Esophagus mucosa (tissue), 1 donor: ENCODE data around the gene INPP4B. TPM values are rescaled to one million over a fixed set of nuclear protein-coding genes. Genes with fewer than 3 reads are reported as not detected.

ENCODE experiments used
- ATAC-seq: fragments of 200-7000 bp; cut with Tn5 transposase; one replicate; pipeline ENCODE4 v1.9.1; 2020
- total RNA-seq: library from RNA; stranded (reverse); gene quantifications from one replicate; pipeline ENCODE4 v1.2.4, GENCODE V29; 2023
- donor health status: DM: yes; HTN: yes; CAD: no.

INPP4B gene
- total RNA-seq, 1 donor from 2014 or later: 9.7 TPM

GRCh38 chr4:142282870-142283431 lies 563.1 kb downstream of the INPP4B start:
- ATAC-seq: no peak

DNA sequence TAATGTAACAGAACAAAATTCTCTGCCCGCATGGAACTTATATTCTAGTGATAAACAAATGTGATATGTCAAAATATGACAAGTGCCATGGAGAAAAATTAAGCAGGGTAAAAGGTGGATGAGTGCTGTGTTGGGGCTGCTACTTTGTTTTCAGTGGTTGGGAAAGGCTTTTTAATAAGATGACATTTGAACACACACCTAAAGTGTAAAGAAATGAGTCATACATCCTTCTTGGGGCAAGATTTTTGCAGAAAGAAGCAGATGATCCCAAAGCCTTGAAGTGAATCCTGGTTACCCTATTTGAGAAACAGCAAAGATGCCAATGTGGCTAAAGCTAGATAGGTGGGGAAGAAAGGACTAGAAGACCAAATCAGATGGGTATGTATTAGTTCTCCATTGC lies 564.1 kb downstream of the INPP4B start:
- no peak for ATAC-seq

DNA sequence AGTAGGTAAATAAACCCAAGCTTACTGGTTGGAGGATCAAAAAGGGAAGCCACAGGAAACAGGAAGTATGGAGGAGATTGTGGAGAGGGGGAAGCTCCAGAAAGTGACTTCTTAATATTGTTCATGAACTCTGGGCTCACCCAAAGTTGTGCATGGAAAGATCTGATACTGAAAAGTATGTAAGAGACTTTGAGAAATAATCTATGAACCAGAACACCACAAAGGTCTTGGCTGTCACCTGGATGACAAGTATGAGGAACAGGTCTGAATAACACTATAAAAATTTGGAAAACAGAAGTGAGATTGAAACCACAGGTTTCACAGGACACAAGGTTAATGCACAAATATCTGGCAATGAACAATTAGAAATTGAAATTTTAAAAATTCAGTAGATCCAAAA lies 567.4 kb downstream of the INPP4B start:
- peak; percentile 52 for ATAC-seq

DNA sequence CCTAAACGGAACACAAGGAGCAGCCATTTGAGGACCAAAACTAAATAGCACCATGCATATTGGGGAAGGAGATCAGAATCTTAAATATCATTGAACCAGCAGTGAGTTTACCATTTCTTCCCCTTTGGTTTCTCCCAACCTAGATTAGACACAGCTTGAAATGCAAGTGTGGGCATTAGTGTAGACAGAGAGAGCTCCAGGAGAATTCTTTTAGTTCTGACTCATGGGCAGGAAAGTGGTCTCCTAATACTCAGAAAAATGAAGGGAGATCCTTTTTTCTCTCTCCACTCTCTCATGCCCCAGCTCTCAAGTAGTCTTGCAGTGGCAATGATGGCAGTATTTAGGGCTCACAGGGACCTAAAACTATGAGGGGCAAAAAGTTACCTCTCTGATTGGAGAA lies 567.9 kb downstream of the INPP4B start:
- ATAC-seq: no peak

DNA sequence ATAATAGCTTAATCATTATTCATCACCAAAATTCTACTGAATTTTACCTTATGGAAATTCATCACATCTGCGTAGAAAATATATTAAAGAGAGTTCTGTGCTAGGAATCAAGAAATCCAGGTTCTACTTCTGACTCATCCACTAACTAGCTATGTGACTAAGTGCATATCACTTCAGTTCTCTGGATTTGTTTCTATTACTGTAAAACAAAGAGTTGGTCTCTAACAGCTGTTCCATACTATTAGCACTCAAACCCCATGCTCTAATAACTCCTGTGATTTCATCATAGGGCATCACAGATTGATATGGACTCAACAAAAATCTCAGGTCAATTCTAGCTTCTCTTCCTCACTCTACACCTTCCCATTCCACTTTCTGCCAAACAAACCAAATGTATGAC lies 572.0 kb downstream of the INPP4B start:
- ATAC-seq: peak; percentile 71

DNA sequence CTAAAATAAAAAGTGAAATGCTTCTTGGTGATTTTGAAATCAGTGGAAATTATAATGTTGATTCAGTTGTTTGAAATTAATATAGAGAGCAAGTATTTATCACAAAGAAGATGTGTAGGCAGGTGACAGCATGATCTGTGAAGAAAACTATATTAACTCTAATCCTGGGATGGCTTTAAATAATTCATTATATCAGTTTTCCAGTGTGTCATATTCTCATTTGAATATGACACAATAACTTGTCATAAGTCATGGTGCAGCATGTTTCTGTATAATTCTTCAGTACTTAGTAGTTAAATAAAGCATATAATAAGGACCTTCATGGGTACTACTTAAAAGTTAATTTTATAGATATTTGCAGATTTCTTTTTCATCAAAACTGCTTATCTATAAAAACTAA lies 573.6 kb downstream of the INPP4B start:
- ATAC-seq: peak; percentile 44

GRCh38 chr4:142271832-142272231 lies 574.3 kb downstream of the INPP4B start:
- no peak for ATAC-seq

DNA sequence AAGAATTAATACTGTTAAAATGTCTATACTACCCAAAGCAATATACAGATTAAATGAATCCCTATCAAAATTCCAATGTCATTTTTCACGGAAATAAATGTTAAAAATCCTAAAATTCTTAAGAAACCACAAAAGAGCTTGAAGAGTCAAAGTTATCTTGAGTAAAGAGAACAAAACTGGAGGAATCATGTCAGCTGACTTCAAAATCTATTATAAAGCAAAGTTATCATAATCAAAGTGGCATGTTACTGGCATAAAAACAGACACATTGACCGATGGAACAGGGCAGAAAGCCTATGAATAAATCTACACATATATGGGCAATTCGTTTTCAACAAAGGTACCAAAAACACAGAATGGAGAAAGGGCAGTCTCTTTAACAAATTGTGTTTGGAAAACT lies 579.0 kb downstream of the INPP4B start:
- no peak for ATAC-seq

DNA sequence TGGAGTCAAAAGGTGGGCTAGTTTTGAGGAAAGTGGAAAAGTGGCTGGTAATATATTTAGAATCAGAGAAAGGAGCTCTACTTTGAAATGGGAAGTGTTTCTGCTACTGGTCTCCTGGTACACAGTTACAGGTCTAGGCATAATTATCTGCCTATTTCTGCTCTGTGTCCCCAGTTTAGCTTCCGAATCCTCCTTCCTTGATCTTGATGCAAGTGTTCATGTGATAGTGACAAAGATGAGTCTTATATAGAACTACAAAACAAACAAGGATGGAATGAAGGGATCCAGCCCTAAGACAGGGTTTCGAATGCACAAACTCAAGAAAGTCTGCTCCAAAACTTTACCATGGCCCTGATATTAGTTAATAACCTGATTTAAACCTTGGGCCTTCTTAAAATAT lies 580.2 kb downstream of the INPP4B start:
- ATAC-seq: no peak

GRCh38 chr4:142265536-142265935 lies 580.6 kb downstream of the INPP4B start:
- peak; percentile 80 for ATAC-seq

DNA sequence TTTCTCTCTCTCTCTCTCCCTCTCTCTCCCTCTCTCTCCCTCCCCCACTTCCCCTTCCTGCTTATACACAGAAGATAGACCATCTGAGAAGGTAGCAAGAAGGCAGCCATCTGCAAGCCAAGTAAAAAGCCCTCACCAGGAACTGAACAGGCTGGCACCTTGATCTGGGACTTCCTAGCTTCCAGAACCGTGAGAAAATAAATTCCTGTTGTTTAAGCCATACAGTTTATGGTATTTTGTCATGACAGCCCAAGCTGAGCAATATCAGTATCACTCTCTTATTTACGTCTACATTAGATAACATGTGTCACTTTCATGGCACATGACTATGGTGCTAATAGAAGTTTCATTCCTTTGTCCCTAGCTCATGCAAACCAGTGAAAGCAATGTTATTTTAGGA lies 581.1 kb downstream of the INPP4B start:
- ATAC-seq: no peak

DNA sequence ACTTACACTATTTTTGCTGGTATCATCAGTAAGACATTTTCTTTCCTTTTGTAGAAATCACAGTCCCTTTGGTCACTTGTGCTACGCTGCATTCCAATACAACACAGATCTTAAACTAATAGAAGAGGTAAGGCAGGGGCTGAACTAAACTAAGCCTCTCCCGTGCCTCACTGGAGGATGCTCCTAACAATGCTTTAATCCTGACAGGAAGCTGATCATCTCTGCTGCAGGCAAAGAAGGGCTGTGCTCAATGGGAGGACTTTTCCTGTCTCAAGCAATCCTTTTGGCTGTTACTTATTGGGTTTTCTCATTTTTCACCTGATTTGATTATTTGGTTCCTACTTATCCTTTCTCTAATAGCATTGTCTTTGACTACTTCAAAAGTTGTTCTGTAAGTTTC lies 583.1 kb downstream of the INPP4B start:
- ATAC-seq: no peak

DNA sequence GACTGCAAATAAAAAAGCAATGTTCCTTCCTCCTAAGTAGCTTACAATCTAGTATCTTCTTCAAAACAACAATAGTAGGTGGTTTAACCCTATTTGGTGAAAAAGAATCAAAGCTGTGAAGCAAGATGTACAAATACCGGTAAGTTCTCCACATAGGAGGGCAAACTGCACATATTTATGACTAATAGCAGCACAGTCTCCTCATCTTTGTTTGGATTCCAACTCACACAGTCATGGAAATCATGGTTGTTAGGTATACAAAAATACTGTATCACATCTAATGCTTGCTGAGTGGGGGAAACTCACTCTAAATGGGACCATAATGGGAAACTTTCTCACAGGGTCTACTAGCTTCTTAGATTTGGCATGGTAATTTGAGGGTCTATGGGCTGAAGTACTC lies 597.2 kb downstream of the INPP4B start:
- ATAC-seq: no peak

DNA sequence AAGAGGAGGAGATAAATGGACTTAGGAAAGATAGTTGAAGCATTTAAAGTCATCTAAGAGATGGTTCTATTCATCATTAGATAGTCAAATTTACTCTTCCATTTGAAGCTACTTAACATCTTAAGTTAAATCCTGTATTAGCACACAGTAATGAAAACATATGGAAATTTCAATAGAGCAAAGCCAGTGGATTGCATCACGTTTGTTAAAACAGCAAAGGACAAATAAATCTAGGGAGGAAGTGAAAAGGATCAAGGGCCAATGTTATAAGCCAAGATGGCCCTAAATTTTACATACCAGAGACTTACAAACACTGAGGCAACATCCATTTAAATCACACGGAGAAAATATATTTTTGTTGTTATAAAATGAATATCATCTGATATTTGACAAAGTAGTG lies 602.8 kb downstream of the INPP4B start:
- ATAC-seq: no peak

DNA sequence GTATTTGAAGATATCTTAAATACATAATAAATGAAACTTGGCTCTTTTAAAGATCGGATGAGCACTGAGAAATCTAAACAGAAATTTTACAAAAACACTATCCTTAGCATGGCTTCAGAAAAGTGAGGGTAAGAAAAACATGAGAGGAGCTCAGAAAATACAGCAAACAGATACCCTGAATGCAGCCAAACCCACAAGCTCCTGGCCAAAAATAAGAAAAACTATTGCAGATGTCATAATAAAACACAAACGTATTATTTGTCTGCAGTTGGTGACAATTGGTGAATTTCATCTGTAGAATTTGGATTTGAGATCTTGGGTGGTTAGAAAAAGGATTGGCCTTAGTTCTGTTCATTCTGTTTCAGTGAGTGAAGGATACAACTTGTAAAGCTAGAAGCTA lies 603.9 kb downstream of the INPP4B start:
- no peak for ATAC-seq

DNA sequence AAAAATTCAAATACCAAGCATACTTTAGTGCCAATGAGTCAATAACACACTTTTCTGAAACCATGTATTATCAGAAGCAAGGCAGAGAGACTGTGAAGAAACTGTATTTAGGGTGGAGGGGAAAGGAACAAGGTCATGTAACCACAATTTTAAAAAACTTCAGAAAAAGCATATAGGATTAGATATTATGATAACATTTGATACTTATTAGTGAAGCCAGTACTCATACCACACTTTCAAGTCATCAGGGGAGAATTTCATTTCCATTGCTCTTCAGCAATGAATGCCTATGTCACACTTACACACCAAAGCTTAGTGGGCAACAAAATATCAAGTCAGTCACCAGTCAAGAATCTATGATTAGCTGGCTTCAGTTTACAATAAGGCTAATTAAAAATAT lies 607.5 kb downstream of the INPP4B start:
- ATAC-seq: no peak

GRCh38 chr4:142236268-142236667 lies 609.8 kb downstream of the INPP4B start:
- ATAC-seq: peak; percentile 20

DNA sequence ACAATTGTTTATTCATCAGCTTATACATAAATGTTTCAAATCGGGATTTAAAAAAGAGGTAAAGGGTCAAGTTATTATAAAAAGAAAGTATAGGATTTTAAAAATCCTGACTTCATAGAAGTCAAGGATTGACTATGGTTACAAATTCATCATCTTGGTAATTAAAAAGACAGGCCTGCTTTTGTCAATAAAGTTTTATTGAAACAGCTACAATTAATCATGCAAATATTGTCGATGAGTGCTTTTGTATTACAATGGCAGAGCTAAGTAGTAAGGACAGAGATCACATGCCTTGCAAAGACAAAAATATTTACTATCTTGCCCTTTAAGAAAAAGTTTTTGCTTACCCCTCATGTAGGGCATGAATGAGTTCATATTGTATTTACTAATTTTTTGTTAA lies 614.3 kb downstream of the INPP4B start:
- ATAC-seq: no peak

DNA sequence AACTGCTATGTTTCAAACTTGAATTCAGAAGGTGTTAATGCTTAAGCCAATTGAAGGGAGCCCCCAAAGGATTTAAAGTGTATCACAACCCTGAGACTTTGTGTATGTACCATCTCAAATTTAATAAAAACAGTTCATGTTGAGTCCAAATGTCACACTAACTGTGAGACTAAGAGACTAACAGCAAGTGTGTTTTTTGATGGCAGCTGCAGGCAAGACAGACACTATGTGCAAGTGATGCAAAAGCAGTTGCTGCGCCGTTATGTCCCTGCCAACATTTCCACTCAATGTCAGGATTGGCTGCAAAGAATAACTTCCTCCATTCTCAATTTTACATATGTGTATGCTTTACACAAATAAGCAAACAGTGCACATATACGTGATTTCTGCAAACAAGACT lies 615.1 kb downstream of the INPP4B start:
- no peak for ATAC-seq

DNA sequence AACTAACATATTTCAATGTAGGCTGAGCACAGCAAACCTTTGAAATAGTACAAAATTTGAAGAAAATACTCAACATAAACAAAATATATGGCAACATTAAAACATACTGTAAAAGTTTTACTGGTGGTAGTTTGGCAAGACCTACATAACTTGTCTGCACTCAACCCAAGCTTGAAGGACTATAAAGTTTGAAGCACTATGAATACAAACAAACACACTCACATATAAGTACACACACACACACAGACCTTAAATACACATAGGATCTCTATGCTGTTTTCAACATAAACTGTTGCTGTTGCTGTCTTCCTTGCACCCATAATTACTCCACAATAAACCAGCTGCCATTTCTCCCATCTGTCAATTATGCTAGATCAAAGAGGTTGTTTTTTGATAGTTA lies 620.1 kb downstream of the INPP4B start:
- no peak for ATAC-seq

DNA sequence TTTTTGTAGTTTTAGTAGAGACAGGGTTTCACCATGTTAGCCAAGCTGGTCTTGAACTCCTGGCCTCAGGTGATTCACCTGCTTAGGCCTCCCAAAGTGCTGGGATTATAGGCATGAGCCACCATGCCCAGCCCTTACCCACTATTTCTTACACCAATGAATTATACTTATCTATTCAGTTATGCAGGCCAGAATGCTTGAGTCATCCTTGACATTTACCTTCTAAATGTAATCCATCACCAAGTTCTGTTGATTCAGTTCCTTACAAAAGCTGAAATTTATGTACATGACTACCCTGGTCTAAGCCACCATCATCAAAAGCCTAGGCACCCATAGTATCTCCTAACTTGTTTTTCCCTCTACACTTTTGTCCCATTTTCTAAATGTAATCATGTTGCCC lies 624.0 kb downstream of the INPP4B start:
- ATAC-seq: peak; percentile 52

DNA sequence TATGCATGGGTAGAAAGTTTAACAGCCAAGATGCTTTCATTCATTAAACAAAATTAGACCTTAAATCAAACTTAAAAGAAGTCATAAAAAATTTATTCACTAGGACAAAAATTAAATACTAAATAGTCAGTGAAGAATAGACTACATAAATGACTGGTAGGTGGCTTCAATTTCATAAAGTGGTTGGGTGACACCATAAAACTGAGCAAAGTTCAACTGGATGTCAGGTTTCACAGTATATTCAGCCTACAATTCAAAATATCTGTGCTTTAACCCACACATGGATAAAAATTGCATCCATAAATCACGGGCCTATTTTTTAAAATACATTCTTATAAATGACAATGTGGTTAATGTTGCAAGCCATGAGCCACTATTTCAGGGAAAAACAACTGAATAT lies 627.4 kb downstream of the INPP4B start:
- no peak for ATAC-seq

GRCh38 chr4:142211444-142211843 lies 634.7 kb downstream of the INPP4B start:
- no peak for ATAC-seq

GRCh38 chr4:142203505-142203904 lies 642.6 kb downstream of the INPP4B start:
- ATAC-seq: no peak
